GM12878 (cell line): ENCODE results near the gene MAP4K1. TPM values are rescaled to one million over a fixed set of nuclear protein-coding genes. Genes with fewer than 3 reads are reported as not detected.

Source experiments
- ATAC-seq: fragments of 200-7000 bp; cut with Tn5 transposase; 3 replicates; pipeline ENCODE4 v1.9.1; 2020; ENCODE audit warnings: mild to moderate bottlenecking, moderate library complexity
- BruUV-seq: library from RNA; stranded (reverse); fragments of 400-500 nt; replicated peaks from 2 replicates; lab custom pipeline; 2021; lab: Mats Ljungman, UMichigan
- CTCF ChIA-PET: fragments of 300-600 bp; sonication (Branson Sonifier 250); formaldehyde crosslinking; extraction: SDS; loops from one replicate; lab custom pipeline; 2021; ENCODE audit warnings: inconsistent platforms; lab: Yijun Ruan, JAX
- POLR2A ChIA-PET: fragments of 350-600 bp; formaldehyde crosslinking; extraction: SDS; loops from one replicate; lab custom pipeline; 2021; ENCODE audit warnings: inconsistent platforms; lab: Charles Lee
- RAD21 ChIA-PET: fragments of 300-600 bp; sonication (Branson Sonifier 250); formaldehyde crosslinking; loops from one replicate; lab custom pipeline; 2023; ENCODE audit warnings: antibody characterized with exemption; ENCODE audit not compliant: unreplicated experiment; lab: Charles Lee
- SMC1A ChIA-PET: fragments of 300-600 bp; sonication (Branson Sonifier 250); formaldehyde crosslinking; loops from one replicate; lab custom pipeline; 2023; ENCODE audit not compliant: unreplicated experiment, uncharacterized antibody; lab: Charles Lee
- DNase-seq: peaks from one replicate; pipeline ENCODE4 v3.0.0-alpha.2; 2011; ENCODE audit warnings: low read depth, low spot score
- FAIRE-seq: peaks from 3 replicates; lab custom pipeline; 2011; peaks lifted over from hg19 to GRCh38; lab: Jason Lieb, UNC
- H2AFZ ChIP-seq: 2 replicates; pipeline ENCODE4 v1.6.0; 2011; ENCODE audit warnings: low read depth, low read length, control low read depth; ENCODE audit not compliant: control insufficient read depth
- H3K27ac ChIP-seq: 2 replicates; pipeline ENCODE4 v1.5.1; 2011; ENCODE audit warnings: control low read depth; ENCODE audit not compliant: control insufficient read depth, insufficient read depth
- H3K27me3 ChIP-seq, 2 experiments: replicated peaks in 1 of 2; 2 replicates each; pipeline versions ENCODE4 v1.6.0 to v1.6.1; 2011; ENCODE audit warnings: low read length in 1 of 2; ENCODE audit not compliant: control insufficient read depth in 2 of 2, insufficient read depth in 2 of 2
- H3K36me3 ChIP-seq, 2 experiments: 2 replicates each; pipeline ENCODE4 v1.5.1; 2011; ENCODE audit warnings: low read length in 1 of 2; ENCODE audit not compliant: control insufficient read depth in 2 of 2, insufficient read depth in 2 of 2
- H3K4me1 ChIP-seq: 2 replicates; pipeline ENCODE4 v1.6.1; 2011; ENCODE audit warnings: mild to moderate bottlenecking, low read length, moderate library complexity, mixed read lengths; ENCODE audit not compliant: control insufficient read depth, insufficient read depth
- H3K4me2 ChIP-seq: 2 replicates; pipeline ENCODE4 v1.6.0; 2011; ENCODE audit warnings: control low read depth; ENCODE audit not compliant: control insufficient read depth, insufficient read depth
- H3K4me3 ChIP-seq: fragments of 200-600 bp; sonication (generic); 2 replicates; pipeline ENCODE4 v1.5.1; 2016
- H3K79me2 ChIP-seq: 2 replicates; pipeline ENCODE4 v1.6.0; 2011; ENCODE audit warnings: low read length; ENCODE audit not compliant: control insufficient read depth, insufficient read depth
- H3K9ac ChIP-seq: 2 replicates; pipeline ENCODE4 v1.8.0; 2011; ENCODE audit warnings: low read length, control low read depth, mixed read lengths; ENCODE audit not compliant: control insufficient read depth, insufficient read depth
- H3K9me3 ChIP-seq: replicated peaks from 3 replicates; pipeline ENCODE4 v1.5.1; 2011; ENCODE audit warnings: mild to moderate bottlenecking, low read length; ENCODE audit not compliant: control insufficient read depth, insufficient read depth
- H4K20me1 ChIP-seq: 2 replicates; pipeline ENCODE4 v1.6.0; 2011; ENCODE audit not compliant: control insufficient read depth, insufficient read depth
- EZH2 ChIP-seq: IDR thresholded peaks from 2 replicates; pipeline ENCODE4 v1.6.1; 2012; ENCODE audit warnings: low read depth, mild to moderate bottlenecking, control low read depth, inconsistent platforms, low read length, borderline replicate concordance; ENCODE audit not compliant: control insufficient read depth
- GABPA ChIP-seq: IDR thresholded peaks from 2 replicates; pipeline ENCODE4 v1.6.1; 2014; ENCODE audit warnings: antibody characterized with exemption, low read depth, mild to moderate bottlenecking, inconsistent platforms
- GATAD2B ChIP-seq: fragments of 450-650 bp; conservative IDR thresholded peaks from 2 replicates; pipeline ENCODE4 v1.6.1; 2017; ENCODE audit warnings: low read depth, mild to moderate bottlenecking, moderate library complexity
- HDAC6 ChIP-seq: fragments of 200-600 bp; sonication (generic); IDR thresholded peaks from one replicate; pipeline ENCODE4 v1.8.0; 2017; ENCODE audit warnings: antibody characterized with exemption; ENCODE audit not compliant: unreplicated experiment
- IKZF1 ChIP-seq: fragments of 450-650 bp; conservative IDR thresholded peaks from 2 replicates; pipeline ENCODE4 v1.6.1; 2017; ENCODE audit warnings: antibody characterized with exemption, mild to moderate bottlenecking
- JUND ChIP-seq: IDR thresholded peaks from 2 replicates; pipeline ENCODE4 v1.6.1; 2012; ENCODE audit warnings: low read depth, mild to moderate bottlenecking, low read length, improper control_type of control experiment, moderate library complexity
- MXI1 ChIP-seq: fragments of 150-350 bp; IDR thresholded peaks from 2 replicates; pipeline ENCODE4 v1.6.1; 2011; ENCODE audit warnings: low read depth, mild to moderate bottlenecking, inconsistent platforms, low read length, improper control_type of control experiment
- PAX5 ChIP-seq: IDR thresholded peaks from 2 replicates; pipeline ENCODE4 v1.6.1; 2011; ENCODE audit warnings: low read depth, low read length, borderline replicate concordance
- SIN3A ChIP-seq: IDR thresholded peaks from 2 replicates; pipeline ENCODE4 v1.6.1; 2012; ENCODE audit warnings: low read depth, low read length, improper control_type of control experiment
- SMAD5 ChIP-seq: IDR thresholded peaks from 2 replicates; pipeline ENCODE4 v1.6.1; 2016; ENCODE audit warnings: antibody characterized with exemption, low read depth
- SMARCA5 ChIP-seq: fragments of 450-650 bp; IDR thresholded peaks from 2 replicates; pipeline ENCODE4 v1.6.1; 2017; ENCODE audit warnings: mild to moderate bottlenecking
- SPI1 ChIP-seq: IDR thresholded peaks from 2 replicates; pipeline ENCODE4 v1.6.1; 2011; ENCODE audit warnings: low read depth, mild to moderate bottlenecking, low read length, moderate library complexity, borderline replicate concordance; ENCODE audit not compliant: insufficient read depth
- SREBF1 ChIP-seq: IDR thresholded peaks from 2 replicates; pipeline ENCODE4 v1.6.1; 2012; ENCODE audit warnings: mild to moderate bottlenecking, low read length
- TCF3 ChIP-seq: IDR thresholded peaks from 2 replicates; pipeline ENCODE4 v1.6.1; 2012; ENCODE audit warnings: low read depth, mild to moderate bottlenecking, low read length, borderline replicate concordance; ENCODE audit not compliant: insufficient read depth
- ZNF207 ChIP-seq: fragments of 450-650 bp; IDR thresholded peaks from 2 replicates; pipeline ENCODE4 v1.6.1; 2014; ENCODE audit warnings: antibody characterized with exemption, mild to moderate bottlenecking, borderline replicate concordance
- ZNF384 ChIP-seq: IDR thresholded peaks from 2 replicates; pipeline ENCODE4 v1.6.1; 2012; ENCODE audit warnings: low read depth, mild to moderate bottlenecking, low read length, improper control_type of control experiment, borderline replicate concordance
- WGBS: methylation state at CpG from one replicate; pipeline ENCODE4 v1.1.6; 2016; ENCODE audit warnings: low lambda C conversion rate; ENCODE audit not compliant: insufficient replicate concordance, insufficient coverage; ENCODE audit errors: missing lambda C conversion rate; 5-methylcytosine and 5-hydroxymethylcytosine counted together
- in situ Hi-C: fragments of 300-500 bp; cut with MboI; formaldehyde crosslinking; loops from 9 replicates; pipeline ENCODE4 v1.14.3; 2018; ENCODE audit warnings: mixed read lengths
- intact Hi-C: fragments of 100-400 bp; cut with micrococcal nuclease; formaldehyde crosslinking; loops from one replicate; pipeline ENCODE4 v1.14.2; 2022; ENCODE audit not compliant: unreplicated experiment
- polyA plus RNA-seq, 11 experiments: library from polyadenylated mRNA; depleted of rRNA in 4 of 11; unstranded in 6 of 11; stranded (reverse) in 5 of 11; fragments of >200 nt; fragmentation: Nextera tagmentation in 4 of 11; fragmentation: Illumina TruSeq in 1 of 11; extraction: Ambion mirVana in 4 of 11; extraction: Trizol in 1 of 11; gene quantifications; 1 replicate in 1 of 11; 2 replicates in 10 of 11; pipeline versions ENCODE4 v1.2.1 to v1.2.3, GENCODE V29; 2011 to 2016; ENCODE audit warnings: inconsistent platforms in 2 of 11, missing spikeins in 2 of 11, low read depth in 1 of 11
- total RNA-seq, 4 experiments: library from RNA; depleted of rRNA in 3 of 4; stranded (reverse); fragments of >200 nt in 3 of 4; fragmentation: Illumina TruSeq in 1 of 4; extraction: Trizol in 1 of 4; gene quantifications; 2 replicates each; pipeline versions ENCODE4 v1.2.1 to v1.2.3, GENCODE V29; 2013 to 2021
- TF ChIP-seq, protein P1 (sequence below): IDR thresholded peaks from 2 replicates; pipeline ENCODE4 v1.6.1; 2011; ENCODE audit warnings: low read depth, low read length, improper control_type of control experiment, borderline replicate concordance
- TF ChIP-seq, protein P2 (sequence below): fragments of 450-650 bp; IDR thresholded peaks from 2 replicates; pipeline ENCODE4 v1.6.1; 2016; ENCODE audit warnings: mild to moderate bottlenecking
- TF ChIP-seq, protein P3 (sequence below): fragments of 450-650 bp; formaldehyde crosslinking; IDR thresholded peaks from 2 replicates; pipeline ENCODE4 v1.4.0; 2020; ENCODE audit warnings: mild to moderate bottlenecking, moderate library complexity

MAP4K1 gene
- total and polyA plus RNA-seq, 10 of the 15 experiments (the other 5 are each of a cell fraction or from before 2014, with no cell fraction given), result 39.2 to 306 (median 140) TPM

DNA sequence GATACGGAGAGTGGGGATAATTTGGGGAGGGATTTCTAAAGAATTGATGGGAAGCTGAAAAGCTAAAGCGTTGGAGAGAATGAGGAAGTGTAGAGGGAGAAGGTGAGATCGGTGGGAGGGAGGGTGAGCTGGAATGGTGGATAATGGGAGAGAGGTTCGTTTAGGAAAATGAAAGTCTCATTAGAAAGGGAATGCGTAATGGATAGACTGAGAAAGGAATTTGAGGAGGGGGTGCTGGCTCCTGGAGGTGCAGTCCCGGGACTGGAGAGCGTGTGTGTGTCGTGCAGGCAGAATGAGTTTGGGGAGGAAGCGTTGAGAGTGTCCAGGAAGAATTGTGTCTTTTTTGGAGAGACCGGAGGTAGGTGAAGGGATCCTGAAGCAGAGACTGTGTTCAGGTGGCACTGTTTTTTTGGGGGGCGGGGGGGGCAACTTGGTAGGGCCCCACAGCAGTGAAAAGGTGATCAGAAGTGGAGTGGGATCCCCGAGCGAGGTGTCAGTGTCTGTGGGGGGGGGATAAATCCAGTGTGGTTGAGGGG lies 31.1 kb upstream of the MAP4K1 start:
- no peak for DNase-seq
- no TSS peak for BruUV-seq
- ChIA-PET POLR2A (interaction anchor here (0.5 to 2.5 kb wide), 9 partner anchors 10 to 246 kb away, joined by 3 to 8 read pairs (median 3); partner anchors contain the start of genes ECH1, FAM98C and RINL), SMC1A (interaction anchor here (0.9 to 2.1 kb wide), 5 partner anchors 11 to 274 kb away, joined by 3 to 6 read pairs (median 3); partner anchors contain the start of gene PSMD8), RAD21 (interaction anchor here (1.0 to 2.5 kb wide), 6 partner anchors 31 to 282 kb away, joined by 3 to 21 read pairs (median 4); partner anchors contain the start of genes EIF3K, MAP4K1, MRPS12 and SARS2), CTCF (interaction anchor here (0.6 to 6.5 kb wide), 3 partner anchors 14 to 281 kb away, joined by 4 to 53 read pairs (median 25); partner anchors contain the start of genes MRPS12 and SARS2)
- H3K9ac ChIP-seq, result peak overlapping the region; percentile 95
- no peaks in the 10 kb centered on the region; the same call in 1 of the 2 replicates for H4K20me1 ChIP-seq
- no peaks in the 10 kb centered on the region for H3K36me3 ChIP-seq
- peak overlapping the region; percentile 100 for H3K4me3 ChIP-seq
- H3K4me2 ChIP-seq, result peak overlapping the region; percentile 97
- no peak for FAIRE-seq
- H2AFZ ChIP-seq, result no peak overlapping the region
- in situ Hi-C loops, result loop anchor here (25.0 kb wide), 1 partner anchor 237 kb away; the partner anchor contains the start of gene FAM98C
- intact Hi-C loops, result loop anchor here (5.0 kb wide), 1 partner anchor 38 kb away; no protein-coding TSS in a partner anchor
- H3K27me3 ChIP-seq, result no peaks in the 10 kb centered on the region
- 2% methylated on average over 12 of the region's 13 CpGs for WGBS
- peaks cover 62% of the 10 kb centered on the region for H3K79me2 ChIP-seq
- no peaks in the 10 kb centered on the region for H3K9me3 ChIP-seq
- no peak for ATAC-seq
- H3K27ac ChIP-seq, result peak overlapping the region; percentile 79
- H3K4me1 ChIP-seq, result peaks cover 13% of the 10 kb centered on the region
- TF ChIP-seq ZNF384, result no peak
- TF ChIP-seq PAX5, result no peak
- TF ChIP-seq, protein P1, sequence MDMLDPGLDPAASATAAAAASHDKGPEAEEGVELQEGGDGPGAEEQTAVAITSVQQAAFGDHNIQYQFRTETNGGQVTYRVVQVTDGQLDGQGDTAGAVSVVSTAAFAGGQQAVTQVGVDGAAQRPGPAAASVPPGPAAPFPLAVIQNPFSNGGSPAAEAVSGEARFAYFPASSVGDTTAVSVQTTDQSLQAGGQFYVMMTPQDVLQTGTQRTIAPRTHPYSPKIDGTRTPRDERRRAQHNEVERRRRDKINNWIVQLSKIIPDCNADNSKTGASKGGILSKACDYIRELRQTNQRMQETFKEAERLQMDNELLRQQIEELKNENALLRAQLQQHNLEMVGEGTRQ, result no peak
- TF ChIP-seq SMARCA5, result no peak
- TF ChIP-seq, protein P2, sequence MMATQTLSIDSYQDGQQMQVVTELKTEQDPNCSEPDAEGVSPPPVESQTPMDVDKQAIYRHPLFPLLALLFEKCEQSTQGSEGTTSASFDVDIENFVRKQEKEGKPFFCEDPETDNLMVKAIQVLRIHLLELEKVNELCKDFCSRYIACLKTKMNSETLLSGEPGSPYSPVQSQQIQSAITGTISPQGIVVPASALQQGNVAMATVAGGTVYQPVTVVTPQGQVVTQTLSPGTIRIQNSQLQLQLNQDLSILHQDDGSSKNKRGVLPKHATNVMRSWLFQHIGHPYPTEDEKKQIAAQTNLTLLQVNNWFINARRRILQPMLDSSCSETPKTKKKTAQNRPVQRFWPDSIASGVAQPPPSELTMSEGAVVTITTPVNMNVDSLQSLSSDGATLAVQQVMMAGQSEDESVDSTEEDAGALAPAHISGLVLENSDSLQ, result no peak
- TF ChIP-seq SPI1, result peak; percentile 69; the same call in 1 of the 2 replicates
- no peak for TF ChIP-seq GABPA
- no peak for TF ChIP-seq HDAC6
- no peak for TF ChIP-seq EZH2
- TF ChIP-seq SREBF1, result no peak
- TF ChIP-seq MXI1, result no peak
- no peak for TF ChIP-seq SIN3A
- no peak for TF ChIP-seq GATAD2B
- TF ChIP-seq SMAD5, result no peak
- no peak for TF ChIP-seq TCF3
- TF ChIP-seq, protein P3, sequence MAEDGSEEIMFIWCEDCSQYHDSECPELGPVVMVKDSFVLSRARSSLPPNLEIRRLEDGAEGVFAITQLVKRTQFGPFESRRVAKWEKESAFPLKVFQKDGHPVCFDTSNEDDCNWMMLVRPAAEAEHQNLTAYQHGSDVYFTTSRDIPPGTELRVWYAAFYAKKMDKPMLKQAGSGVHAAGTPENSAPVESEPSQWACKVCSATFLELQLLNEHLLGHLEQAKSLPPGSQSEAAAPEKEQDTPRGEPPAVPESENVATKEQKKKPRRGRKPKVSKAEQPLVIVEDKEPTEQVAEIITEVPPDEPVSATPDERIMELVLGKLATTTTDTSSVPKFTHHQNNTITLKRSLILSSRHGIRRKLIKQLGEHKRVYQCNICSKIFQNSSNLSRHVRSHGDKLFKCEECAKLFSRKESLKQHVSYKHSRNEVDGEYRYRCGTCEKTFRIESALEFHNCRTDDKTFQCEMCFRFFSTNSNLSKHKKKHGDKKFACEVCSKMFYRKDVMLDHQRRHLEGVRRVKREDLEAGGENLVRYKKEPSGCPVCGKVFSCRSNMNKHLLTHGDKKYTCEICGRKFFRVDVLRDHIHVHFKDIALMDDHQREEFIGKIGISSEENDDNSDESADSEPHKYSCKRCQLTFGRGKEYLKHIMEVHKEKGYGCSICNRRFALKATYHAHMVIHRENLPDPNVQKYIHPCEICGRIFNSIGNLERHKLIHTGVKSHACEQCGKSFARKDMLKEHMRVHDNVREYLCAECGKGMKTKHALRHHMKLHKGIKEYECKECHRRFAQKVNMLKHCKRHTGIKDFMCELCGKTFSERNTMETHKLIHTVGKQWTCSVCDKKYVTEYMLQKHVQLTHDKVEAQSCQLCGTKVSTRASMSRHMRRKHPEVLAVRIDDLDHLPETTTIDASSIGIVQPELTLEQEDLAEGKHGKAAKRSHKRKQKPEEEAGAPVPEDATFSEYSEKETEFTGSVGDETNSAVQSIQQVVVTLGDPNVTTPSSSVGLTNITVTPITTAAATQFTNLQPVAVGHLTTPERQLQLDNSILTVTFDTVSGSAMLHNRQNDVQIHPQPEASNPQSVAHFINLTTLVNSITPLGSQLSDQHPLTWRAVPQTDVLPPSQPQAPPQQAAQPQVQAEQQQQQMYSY (CRISPR knock-in tag), result no peak
- no peak for TF ChIP-seq ZNF207
- 0 out of 2 replicates have a peak, but pooled peaks have one; percentile 11 for TF ChIP-seq IKZF1
- no peak for TF ChIP-seq JUND
